Measurements from ENCODE around the gene NEGR1.

GRCh38 chr1:71372496-71372895, 909.8 kb downstream of the NEGR1 start:
- TF ChIP-seq CTCF (IDR thresholded peaks at IDR 0.05) (no peak), POLR2A (IDR thresholded peaks at IDR 0.05) (no peak)

Measured in Peyer's patch (tissue), 4 donors.